Vagina (tissue), 2 donors: ENCODE measurements around the gene PMEPA1.

Experiments
- CTCF ChIP-seq, 3 experiments: fragments of 450-650 bp in 2 of 3; fragments of 200-600 bp in 1 of 3; sonication (generic) in 1 of 3; IDR thresholded peaks; one replicate each; pipeline ENCODE4 v1.5.1; 2017 to 2019; ENCODE audit warnings: antibody characterized with exemption in 3 of 3, mild to moderate bottlenecking in 2 of 3, moderate library complexity in 2 of 3
- POLR2A ChIP-seq, 2 donors: fragments of 450-650 bp; IDR thresholded peaks; one replicate each; pipeline ENCODE4 v1.6.1; 2017; ENCODE audit warnings: antibody characterized with exemption in 2 of 2, mild to moderate bottlenecking in 2 of 2, moderate library complexity in 2 of 2

GRCh38 chr20:57627339-57627738, 82.5 kb downstream of the PMEPA1 start:
- TF ChIP-seq POLR2A (IDR thresholded peaks at IDR 0.05) (no peak), CTCF (IDR thresholded peaks at IDR 0.05) (no peak)
